RPMI8226 (cell line): Measurements from ENCODE around the gene RAPSN.

Source experiments
- DNase-seq: peaks from one replicate; pipeline ENCODE4 v3.0.0-alpha.2; 2015

Gene RAPSN

GRCh38 chr11:47448566-47449427 lies at the start of gene RAPSN:
TSS of gene RAPSN (minus strand) at chr11:47449136. CDS start at chr11:47448964, 172 bp downstream.
- DNase-seq: no peak

GRCh38 chr11:47498149-47498548 lies 49.2 kb upstream of the RAPSN start:
- no peak for DNase-seq

GRCh38 chr11:47496808-47497207 lies 47.9 kb upstream of the RAPSN start:
- no peak for DNase-seq

- no peak for DNase-seq
Observed at GRCh38 chr11:47495856-47496217, 46.9 kb upstream of the RAPSN start.

GRCh38 chr11:47495011-47495855 lies 46.3 kb upstream of the RAPSN start:
- no peak for DNase-seq

DNA sequence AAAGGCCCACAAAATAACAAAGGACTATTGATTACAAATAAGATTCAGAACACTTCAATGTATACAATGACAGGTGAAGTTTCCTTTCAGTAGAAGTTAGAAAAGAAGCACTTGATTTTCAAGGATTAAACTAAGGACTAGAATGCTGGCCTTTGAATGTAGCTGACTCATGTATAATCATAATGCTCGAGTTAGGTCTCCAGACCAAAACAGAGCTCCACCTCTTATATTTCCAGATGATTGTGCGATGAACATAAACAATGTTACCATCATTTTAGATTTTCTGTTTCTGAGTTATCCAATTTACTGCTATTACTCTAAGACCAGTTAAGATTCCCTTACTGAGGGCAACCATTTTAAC lies 40.4 kb upstream of the RAPSN start:
- DNase-seq: no peak

DNA sequence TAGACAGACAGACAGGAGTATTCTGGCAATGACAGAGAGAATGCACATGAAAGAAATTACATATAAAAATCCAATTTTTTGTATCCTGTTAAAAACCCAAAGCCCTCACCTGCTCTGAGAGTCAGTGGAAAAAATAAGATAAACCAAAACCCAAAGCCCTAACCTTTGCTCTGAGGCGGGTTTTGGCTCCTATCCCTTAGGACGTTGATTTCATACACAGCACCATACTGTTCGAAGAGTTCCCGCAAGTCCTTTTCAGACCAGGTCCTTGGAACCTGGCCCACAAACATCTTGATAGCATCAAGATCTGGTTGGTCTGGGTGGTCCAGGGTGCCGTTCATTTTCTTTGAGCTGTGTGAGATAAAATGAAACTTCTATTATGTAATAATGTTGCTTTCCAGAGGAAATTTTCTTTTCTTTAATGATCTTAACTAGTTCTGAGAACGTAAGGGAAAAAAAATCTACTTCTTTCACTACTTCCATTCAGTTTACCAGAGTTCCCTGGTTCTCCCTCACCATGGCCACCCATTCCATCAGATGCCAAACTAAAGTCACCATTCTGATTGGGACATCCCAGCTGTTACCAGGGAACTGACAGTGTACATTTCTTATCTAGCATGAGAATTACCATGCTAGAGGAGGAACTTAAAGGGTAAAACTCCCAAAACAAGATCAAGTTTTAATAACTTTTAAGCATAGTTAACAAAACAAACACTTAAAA lies 39.9 kb upstream of the RAPSN start:
- DNase-seq: no peak

- DNase-seq: no peak
Observed at GRCh38 chr11:47488111-47488510, 39.2 kb upstream of the RAPSN start.

- no peak for DNase-seq
Observed at GRCh38 chr11:47487421-47487820, 38.5 kb upstream of the RAPSN start.

GRCh38 chr11:47485107-47485506 lies 36.2 kb upstream of the RAPSN start:
- DNase-seq: no peak

GRCh38 chr11:47483457-47483856 lies 34.5 kb upstream of the RAPSN start:
- DNase-seq: no peak

DNA sequence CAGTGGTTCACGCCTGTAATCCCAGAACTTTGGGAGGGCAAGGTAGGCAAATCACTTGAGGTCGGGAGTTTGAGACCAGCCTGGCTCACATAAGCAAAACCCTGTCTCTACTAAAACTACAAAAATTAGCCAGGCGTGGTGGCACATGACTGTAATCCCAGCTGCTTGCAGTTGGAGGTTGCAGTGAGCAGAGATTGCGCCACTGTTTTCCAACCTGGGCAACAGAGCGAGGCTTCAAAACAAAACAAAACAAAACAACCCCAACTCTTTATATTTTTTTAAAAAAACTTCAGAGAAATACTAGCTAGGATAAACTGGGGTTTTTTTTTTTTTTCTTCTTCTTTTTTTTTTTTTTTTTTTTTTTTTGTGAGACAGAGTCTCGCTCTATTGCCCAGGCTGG lies 31.8 kb upstream of the RAPSN start:
- DNase-seq: no peak

- DNase-seq: no peak
Observed at GRCh38 chr11:47478651-47479329, 29.9 kb upstream of the RAPSN start.

- no peak for DNase-seq
Observed at GRCh38 chr11:47477753-47478152, 28.8 kb upstream of the RAPSN start.

- no peak for DNase-seq
Observed at GRCh38 chr11:47477323-47477722, 28.4 kb upstream of the RAPSN start.

DNA sequence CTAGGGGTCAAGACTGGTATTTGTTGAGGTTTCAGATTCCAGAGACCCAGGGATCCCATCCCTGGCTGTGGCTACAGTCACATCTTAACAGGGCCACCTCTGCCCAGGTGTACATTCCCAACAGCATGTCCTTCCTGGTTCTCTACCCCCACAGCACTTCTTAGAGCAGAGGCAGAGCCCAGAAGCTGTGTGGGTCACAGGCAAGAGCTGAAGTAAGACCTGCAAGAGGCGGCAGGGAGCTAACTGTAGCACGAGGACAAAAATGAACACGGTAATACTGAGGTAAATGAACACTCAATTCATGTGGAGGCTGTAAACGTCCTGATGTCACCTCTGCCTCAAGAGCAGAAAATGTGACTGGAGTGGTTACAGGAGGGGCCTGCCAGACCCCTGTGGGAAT lies 21.7 kb upstream of the RAPSN start:
- no peak for DNase-seq

GRCh38 chr11:47469361-47470179 lies 20.6 kb upstream of the RAPSN start:
- DNase-seq: no peak

DNA sequence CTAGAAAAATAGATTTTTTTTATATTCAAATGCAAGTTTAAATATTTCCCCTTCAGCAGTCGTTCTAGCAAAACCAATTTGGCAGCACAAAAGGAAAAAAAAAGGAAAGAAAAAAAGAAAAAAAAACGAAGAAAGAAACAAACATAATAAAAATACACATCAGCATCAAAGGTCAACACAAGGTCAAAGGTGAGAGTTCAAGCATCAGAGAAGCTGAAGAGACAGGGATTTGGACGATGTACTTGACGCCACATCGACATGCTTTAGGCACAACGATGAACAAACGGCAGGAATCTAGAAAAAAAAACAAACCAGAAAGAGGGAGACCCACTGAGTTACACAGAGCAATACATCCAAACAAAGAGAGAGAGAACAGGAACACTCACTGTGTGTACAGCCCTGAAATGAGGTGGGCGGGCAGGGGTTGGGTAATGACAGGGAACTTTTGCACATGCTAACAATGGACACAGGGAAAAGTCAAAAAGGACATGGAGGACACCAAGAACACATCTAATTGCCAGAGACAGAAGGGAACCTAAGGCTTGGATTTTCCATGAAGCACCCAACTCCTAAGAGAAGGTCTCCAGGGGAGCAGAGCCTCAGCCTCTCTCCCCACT lies 19.8 kb upstream of the RAPSN start:
- DNase-seq: no peak

DNA sequence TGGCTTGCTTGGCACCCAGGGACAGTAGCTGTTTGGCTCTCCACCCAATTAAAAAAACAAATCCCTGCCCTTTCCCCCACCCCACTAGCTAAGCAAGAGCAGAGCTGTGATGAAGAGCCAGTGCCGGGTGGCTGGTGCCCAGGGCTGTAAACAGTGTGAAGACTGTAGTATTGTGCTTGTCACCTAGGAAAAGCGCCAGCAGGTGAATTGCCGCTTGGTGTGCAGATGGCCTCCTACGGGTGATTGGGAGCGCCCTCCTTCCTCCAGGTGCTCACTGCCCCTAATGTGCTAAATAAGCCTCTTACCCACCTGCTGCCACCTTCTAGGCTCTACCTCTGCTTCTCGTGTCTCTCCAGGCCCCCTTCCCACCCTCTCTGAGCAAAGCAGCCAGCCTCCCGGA lies 18.4 kb upstream of the RAPSN start:
- DNase-seq: no peak

DNA sequence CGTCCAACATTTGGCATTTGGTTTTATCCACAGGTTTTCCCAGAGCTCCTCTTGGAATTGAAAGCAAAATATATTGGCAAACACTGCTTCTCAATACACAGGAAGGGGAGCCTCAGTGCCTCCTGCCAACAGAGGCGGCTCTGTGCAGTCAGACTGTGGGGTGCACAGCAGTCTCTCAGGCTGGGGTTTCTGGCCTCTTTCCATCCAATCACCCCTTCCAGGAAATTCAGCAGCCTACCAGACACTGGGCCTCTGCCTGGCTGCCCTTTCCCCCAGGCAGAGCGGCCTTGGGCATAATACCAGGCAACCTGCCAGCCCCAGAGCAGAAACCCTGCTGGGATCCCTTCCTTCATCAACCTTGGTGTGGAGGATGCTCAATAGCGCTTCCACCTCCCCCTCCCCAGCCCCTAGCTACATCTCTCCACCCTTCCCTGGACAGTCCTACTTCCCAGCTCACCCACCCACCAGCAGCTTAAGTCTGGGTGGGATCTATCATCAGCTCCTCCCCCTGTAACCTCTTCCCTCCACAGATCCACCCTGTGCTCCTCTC lies 17.8 kb upstream of the RAPSN start:
- no peak for DNase-seq

GRCh38 chr11:47466201-47466600 lies 17.3 kb upstream of the RAPSN start:
- no peak for DNase-seq
